ENCODE measurements around the gene COX19.

GRCh38 chr7:983616-984071 is 8.3 kb upstream of the COX19 start:
- TF ChIP-seq CTCF (IDR thresholded peaks at IDR 0.05) = no peak
- no peak for TF ChIP-seq POLR2A (IDR thresholded peaks at IDR 0.05)

All from uterus (tissue), 2 donors.